Thyroid gland (tissue), 4 donors: ENCODE results near the gene SPRED2. TPM values are rescaled to one million over a fixed set of nuclear protein-coding genes. Genes with fewer than 3 reads are reported as not detected.

Experiments
- DNase-seq, 2 donors: peaks; one replicate each; pipeline ENCODE4 v3.0.0-alpha.2; 2019
- H3K27ac ChIP-seq, 3 donors: fragments of 200-600 bp; sonication (generic); 1 replicate in 2 of 3; 2 replicates in 1 of 3; pipeline ENCODE4 v1.5.1; 2016 to 2019; ENCODE audit warnings: mild to moderate bottlenecking in 1 of 3, moderate library complexity in 1 of 3
- H3K27me3 ChIP-seq: fragments of 200-600 bp; sonication (generic); one replicate; pipeline ENCODE4 v1.5.1; 2019
- H3K36me3 ChIP-seq, 2 donors: fragments of 200-600 bp; sonication (generic); one replicate each; pipeline ENCODE4 v1.5.1; 2016 to 2019
- H3K4me1 ChIP-seq, 2 donors: fragments of 200-600 bp; sonication (generic); one replicate each; pipeline ENCODE4 v1.5.1; 2017 to 2019
- H3K4me3 ChIP-seq, 3 donors: fragments of 200-600 bp; sonication (generic); replicated peaks in 1 of 3; 1 replicate in 2 of 3; 2 replicates in 1 of 3; pipeline ENCODE4 v1.5.1; 2016; ENCODE audit warnings: mild to moderate bottlenecking in 1 of 3
- H3K9me3 ChIP-seq: fragments of 200-600 bp; sonication (generic); one replicate; pipeline ENCODE4 v1.5.1; 2017
- POLR2A ChIP-seq, 2 donors: fragments of 450-650 bp; IDR thresholded peaks; one replicate each; pipeline ENCODE4 v1.6.1; 2017; ENCODE audit warnings: antibody characterized with exemption in 2 of 2, mild to moderate bottlenecking in 2 of 2, moderate library complexity in 1 of 2
- WGBS, 2 donors: methylation state at CpG; one replicate each; pipeline ENCODE4 v1.1.5; 2017; 5-methylcytosine and 5-hydroxymethylcytosine counted together
- intact Hi-C: fragments of 100-400 bp; cut with DNase I; formaldehyde crosslinking; loops from one replicate; pipeline ENCODE4 v1.15.1; 2023
- total RNA-seq, 4 donors: library from RNA; depleted of rRNA; stranded (reverse); fragments of >200 nt; gene quantifications; one replicate each; pipeline ENCODE4 v1.2.3, GENCODE V29; 2016
- TF ChIP-seq, protein P1 (sequence below), 6 experiments: fragments of 200-600 bp in 3 of 6; fragments of 450-650 bp in 3 of 6; sonication (generic) in 3 of 6; IDR thresholded peaks; one replicate each; pipeline ENCODE4 v1.5.1; 2016 to 2019; ENCODE audit warnings: antibody characterized with exemption in 6 of 6, mild to moderate bottlenecking in 2 of 6, inconsistent platforms in 1 of 6, moderate library complexity in 1 of 6

SPRED2 gene
- total RNA-seq, 4 donors from 2014 or later: 18.8 to 44.0 (median 25.4) TPM

GRCh38 chr2:65416321-65416720 is 16.1 kb downstream of the SPRED2 start:
- WGBS, 2 donors: 70 to 86% methylated on average over 3 of the region's 3 CpGs
- Histone ChIP-seq H3K4me1 (peaks cover 38 to 52% of the 10 kb centered on the region in 2 donors), H3K36me3 (no peaks in the 10 kb centered on the region), H3K9me3 (no peaks in the 10 kb centered on the region), H3K27ac (no peak overlapping the region), H3K27me3 (no peaks in the 10 kb centered on the region), H3K4me3 (no peak overlapping the region)
- intact Hi-C loops: no loop called here
- no peak for TF ChIP-seq POLR2A (IDR thresholded peaks at IDR 0.05)
- TF ChIP-seq, protein P1, sequence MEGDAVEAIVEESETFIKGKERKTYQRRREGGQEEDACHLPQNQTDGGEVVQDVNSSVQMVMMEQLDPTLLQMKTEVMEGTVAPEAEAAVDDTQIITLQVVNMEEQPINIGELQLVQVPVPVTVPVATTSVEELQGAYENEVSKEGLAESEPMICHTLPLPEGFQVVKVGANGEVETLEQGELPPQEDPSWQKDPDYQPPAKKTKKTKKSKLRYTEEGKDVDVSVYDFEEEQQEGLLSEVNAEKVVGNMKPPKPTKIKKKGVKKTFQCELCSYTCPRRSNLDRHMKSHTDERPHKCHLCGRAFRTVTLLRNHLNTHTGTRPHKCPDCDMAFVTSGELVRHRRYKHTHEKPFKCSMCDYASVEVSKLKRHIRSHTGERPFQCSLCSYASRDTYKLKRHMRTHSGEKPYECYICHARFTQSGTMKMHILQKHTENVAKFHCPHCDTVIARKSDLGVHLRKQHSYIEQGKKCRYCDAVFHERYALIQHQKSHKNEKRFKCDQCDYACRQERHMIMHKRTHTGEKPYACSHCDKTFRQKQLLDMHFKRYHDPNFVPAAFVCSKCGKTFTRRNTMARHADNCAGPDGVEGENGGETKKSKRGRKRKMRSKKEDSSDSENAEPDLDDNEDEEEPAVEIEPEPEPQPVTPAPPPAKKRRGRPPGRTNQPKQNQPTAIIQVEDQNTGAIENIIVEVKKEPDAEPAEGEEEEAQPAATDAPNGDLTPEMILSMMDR (IDR thresholded peaks at IDR 0.05): no peak
- DNase-seq: no peak

GRCh38 chr2:65415091-65415490 is 17.3 kb downstream of the SPRED2 start:
- no peak for DNase-seq
- no peak overlapping the region for H3K27ac ChIP-seq
- no peaks in the 10 kb centered on the region for H3K9me3 ChIP-seq
- H3K4me3 ChIP-seq: no peak overlapping the region
- H3K27me3 ChIP-seq: no peaks in the 10 kb centered on the region
- peaks cover 26 to 40% of the 10 kb centered on the region in 2 donors for H3K4me1 ChIP-seq
- TF ChIP-seq, protein P1 (IDR thresholded peaks at IDR 0.05): no peak
- TF ChIP-seq POLR2A (IDR thresholded peaks at IDR 0.05): no peak
- 98 to 100% methylated on average over 1 of the region's 1 CpG for WGBS, 2 donors
- H3K36me3 ChIP-seq: no peaks in the 10 kb centered on the region
- intact Hi-C loops: no loop called here

GRCh38 chr2:65413610-65414009 is 18.8 kb downstream of the SPRED2 start:
- Histone ChIP-seq H3K27ac (no peak overlapping the region), H3K36me3 (no peaks in the 10 kb centered on the region), H3K9me3 (no peaks in the 10 kb centered on the region), H3K27me3 (no peaks in the 10 kb centered on the region), H3K4me1 (peaks cover 30 to 39% of the 10 kb centered on the region in 2 donors), H3K4me3 (no peak overlapping the region)
- DNase-seq: no peak
- TF ChIP-seq, protein P1 (IDR thresholded peaks at IDR 0.05): no peak
- TF ChIP-seq POLR2A (IDR thresholded peaks at IDR 0.05): no peak
- intact Hi-C loops: no loop called here
- 50 to 68% methylated on average over 1 to 2 of the region's 2 CpGs for WGBS, 2 donors

- Histone ChIP-seq H3K36me3 (no peaks in the 10 kb centered on the region), H3K27ac (no peak overlapping the region), H3K4me1 (peaks cover 30 to 38% of the 10 kb centered on the region in 2 donors), H3K4me3 (no peak overlapping the region), H3K27me3 (no peaks in the 10 kb centered on the region), H3K9me3 (no peaks in the 10 kb centered on the region)
- TF ChIP-seq, protein P1 (IDR thresholded peaks at IDR 0.05): no peak
- no peak for TF ChIP-seq POLR2A (IDR thresholded peaks at IDR 0.05)
- 36 to 51% methylated on average over 2 of the region's 2 CpGs for WGBS, 2 donors
- intact Hi-C loops: no loop called here
- no peak for DNase-seq
These were observed 19.3 kb downstream of the SPRED2 start for GRCh38 chr2:65413106-65413505.

- Histone ChIP-seq H3K27ac (no peak overlapping the region), H3K4me1 (peaks cover 30 to 34% of the 10 kb centered on the region in 2 donors), H3K4me3 (no peak overlapping the region), H3K27me3 (no peaks in the 10 kb centered on the region), H3K9me3 (no peaks in the 10 kb centered on the region), H3K36me3 (no peaks in the 10 kb centered on the region)
- no peak for TF ChIP-seq POLR2A (IDR thresholded peaks at IDR 0.05)
- TF ChIP-seq, protein P1 (IDR thresholded peaks at IDR 0.05): no peak
- DNase-seq: no peak
- intact Hi-C loops: no loop called here
- WGBS, 2 donors: 91 to 93% methylated on average over 7 of the region's 7 CpGs
These were observed 21.2 kb downstream of the SPRED2 start for GRCh38 chr2:65411056-65411795.
